ENCODE data around the gene FAM98C.

Gene FAM98C

GRCh38 chr19:38378866-38379265 is 24.0 kb upstream of the FAM98C start:
- no peak for DNase-seq

- DNase-seq: no peak
Observed at GRCh38 chr19:38381138-38381537, 21.8 kb upstream of the FAM98C start.

GRCh38 chr19:38383184-38383583 is 19.7 kb upstream of the FAM98C start:
- no peak for DNase-seq

GRCh38 chr19:38383743-38384142 is 19.1 kb upstream of the FAM98C start:
- no peak for DNase-seq

- DNase-seq: no peak
Observed at GRCh38 chr19:38384209-38385027, 18.5 kb upstream of the FAM98C start.

- DNase-seq: no peak
Observed at GRCh38 chr19:38385057-38385803, 17.7 kb upstream of the FAM98C start.

GRCh38 chr19:38385804-38386257 is 17.1 kb upstream of the FAM98C start:
- DNase-seq: no peak

GRCh38 chr19:38386300-38386970 is 16.5 kb upstream of the FAM98C start:
- no peak for DNase-seq

- DNase-seq: no peak
Observed at GRCh38 chr19:38386971-38387549, 15.8 kb upstream of the FAM98C start.

- peak; percentile 89 for DNase-seq
Observed at GRCh38 chr19:38387550-38388348, 15.1 kb upstream of the FAM98C start, which contains the start of gene GGN. Gene GGN (minus strand): TSS chr19:38388034. CDS start chr19:38387261, 773 bp downstream.

- DNase-seq: no peak
Observed at GRCh38 chr19:38388349-38389100, 14.4 kb upstream of the FAM98C start, which contains the start of gene SPRED3. Gene SPRED3 (plus strand): TSS chr19:38388697. CDS start chr19:38390303, 1,606 bp downstream.

- no peak for DNase-seq
Observed at GRCh38 chr19:38389101-38389925, 13.6 kb upstream of the FAM98C start.

- no peak for DNase-seq
Observed at GRCh38 chr19:38389957-38390924, 12.7 kb upstream of the FAM98C start.

- DNase-seq: no peak
Observed at GRCh38 chr19:38391911-38392464, 10.9 kb upstream of the FAM98C start.

- DNase-seq: no peak
Observed at GRCh38 chr19:38392707-38393308, 10.1 kb upstream of the FAM98C start.

GRCh38 chr19:38394488-38394887 is 8.4 kb upstream of the FAM98C start:
- DNase-seq: no peak

- DNase-seq: no peak
Observed at GRCh38 chr19:38395381-38396114, 7.3 kb upstream of the FAM98C start.

- no peak for DNase-seq
Observed at GRCh38 chr19:38399081-38399480, 3.8 kb upstream of the FAM98C start.
